Endothelial cell of umbilical vein (primary cell): Measurements from ENCODE around the gene CABLES1. TPM values are rescaled to one million over a fixed set of nuclear protein-coding genes. Genes with fewer than 3 reads are reported as not detected.

Experiments used
- BruUV-seq: library from RNA; stranded (reverse); fragments of 400-500 nt; replicated peaks from 2 replicates; lab custom pipeline; 2021; lab: Mats Ljungman, UMichigan
- CTCF ChIA-PET: fragments of 300-600, 350-600 bp; sonication (Branson Sonifier 250); formaldehyde crosslinking; loops from one replicate; lab custom pipeline; 2021; ENCODE audit warnings: antibody characterized with exemption, inconsistent platforms; lab: Charles Lee
- POLR2A ChIA-PET: fragments of 300-600, 350-600 bp; sonication (Branson Sonifier 250); formaldehyde crosslinking; loops from one replicate; lab custom pipeline; 2021; ENCODE audit warnings: antibody characterized with exemption, inconsistent platforms; lab: Charles Lee
- DNase-seq: peaks from one replicate; pipeline ENCODE4 v3.0.0-alpha.2; 2011; ENCODE audit warnings: low read depth, low spot score
- FAIRE-seq: peaks from 2 replicates; lab custom pipeline; 2011; peaks lifted over from hg19 to GRCh38; lab: Jason Lieb, UNC
- H2AFZ ChIP-seq: 2 replicates; pipeline ENCODE4 v1.6.0; 2012; ENCODE audit warnings: low read depth, low read length, control low read depth, inconsistent platforms
- H3K27ac ChIP-seq: 2 replicates; pipeline ENCODE4 v1.5.1; 2011; ENCODE audit warnings: low read depth, mild to moderate bottlenecking, control low read depth, low read length, moderate library complexity; ENCODE audit not compliant: insufficient read depth
- H3K27me3 ChIP-seq, 2 experiments: 2 replicates each; pipeline versions ENCODE4 v1.6.0 to v1.6.1; 2011; ENCODE audit warnings: low read length in 2 of 2, mixed read lengths in 1 of 2; ENCODE audit not compliant: control insufficient read depth in 2 of 2, insufficient read depth in 2 of 2
- H3K36me3 ChIP-seq, 2 experiments: 2 replicates in 1 of 2; 3 replicates in 1 of 2; pipeline ENCODE4 v1.5.1; 2011; ENCODE audit warnings: low read length in 2 of 2, mild to moderate bottlenecking in 1 of 2, moderate library complexity in 1 of 2; ENCODE audit not compliant: control insufficient read depth in 2 of 2, insufficient read depth in 2 of 2; ENCODE audit errors: extremely low read depth in 1 of 2
- H3K4me1 ChIP-seq: 3 replicates; pipeline ENCODE4 v1.5.1; 2011; ENCODE audit warnings: mild to moderate bottlenecking, low read length; ENCODE audit not compliant: control insufficient read depth, insufficient read depth; ENCODE audit errors: extremely low read depth
- H3K4me2 ChIP-seq: 2 replicates; pipeline ENCODE4 v1.6.1; 2011; ENCODE audit warnings: low read length, control low read depth, mixed read lengths; ENCODE audit not compliant: insufficient read depth
- H3K4me3 ChIP-seq, 3 experiments: fragments of 200-600 bp in 1 of 3; sonication (generic), shearing (Covaris generic) in 1 of 3; replicated peaks in 1 of 3; 2 replicates each; pipeline ENCODE4 v1.5.1; 2011 to 2016; ENCODE audit warnings: control low read depth in 3 of 3, low read length in 3 of 3, mild to moderate bottlenecking in 2 of 3, inconsistent platforms in 1 of 3, low read depth in 1 of 3, moderate library complexity in 1 of 3; ENCODE audit not compliant: insufficient read depth in 1 of 3
- H3K79me2 ChIP-seq: 2 replicates; pipeline ENCODE4 v1.6.0; 2012; ENCODE audit warnings: low read length, inconsistent platforms; ENCODE audit not compliant: control insufficient read depth, insufficient read depth
- H3K9ac ChIP-seq: replicated peaks from 2 replicates; pipeline ENCODE3; 2011; ENCODE audit warnings: low read length, control low read depth; ENCODE audit not compliant: insufficient read depth; ENCODE audit errors: extremely low read depth
- H3K9me1 ChIP-seq: replicated peaks from 3 replicates; pipeline ENCODE4 v1.6.0; 2011; ENCODE audit warnings: mild to moderate bottlenecking, low read length; ENCODE audit not compliant: control insufficient read depth, insufficient read depth; ENCODE audit errors: extremely low read depth
- H3K9me3 ChIP-seq: replicated peaks from 2 replicates; pipeline ENCODE4 v1.5.1; 2012; ENCODE audit warnings: low read length, inconsistent platforms; ENCODE audit not compliant: control insufficient read depth, insufficient read depth
- H4K20me1 ChIP-seq: replicated peaks from 2 replicates; pipeline ENCODE3; 2011; ENCODE audit warnings: mild to moderate bottlenecking, low read length; ENCODE audit not compliant: control insufficient read depth, insufficient read depth; ENCODE audit errors: extremely low read depth
- EZH2 ChIP-seq: IDR thresholded peaks from 2 replicates; pipeline ENCODE4 v1.6.1; 2012; ENCODE audit warnings: borderline replicate concordance, low read depth, mild to moderate bottlenecking, moderate library complexity, low read length, inconsistent platforms; ENCODE audit not compliant: severe bottlenecking
- FOS ChIP-seq: IDR thresholded peaks from 2 replicates; pipeline ENCODE4 v1.6.1; 2011; ENCODE audit warnings: mild to moderate bottlenecking, low read length, moderate library complexity, borderline replicate concordance; ENCODE audit not compliant: insufficient read depth
- GATA2 ChIP-seq: IDR thresholded peaks from 2 replicates; pipeline ENCODE4 v1.7.0; 2011; ENCODE audit warnings: low read depth, mild to moderate bottlenecking, moderate library complexity, mixed read lengths, low read length; ENCODE audit not compliant: insufficient read length, insufficient read depth
- JUN ChIP-seq: IDR thresholded peaks from 2 replicates; pipeline ENCODE4 v1.6.1; 2011; ENCODE audit warnings: borderline replicate concordance, low read depth; ENCODE audit not compliant: insufficient read length, insufficient read depth
- MYC ChIP-seq: IDR thresholded peaks from one replicate; pipeline ENCODE4 v1.6.1; 2011; ENCODE audit warnings: mild to moderate bottlenecking, low read depth, low read length
- POLR2A ChIP-seq: IDR thresholded peaks from 2 replicates; pipeline ENCODE4 v1.6.1; 2012; ENCODE audit warnings: low read depth, mild to moderate bottlenecking, control low read depth, low read length
- POLR2AphosphoS5 ChIP-seq: IDR thresholded peaks from 2 replicates; pipeline ENCODE4 v1.6.1; 2012; ENCODE audit warnings: low read depth, mild to moderate bottlenecking, control low read depth, low read length, moderate library complexity; ENCODE audit not compliant: insufficient read depth
- dilution Hi-C: fragments of 300-500 bp; cut with MboI; formaldehyde crosslinking; loops from one replicate; pipeline ENCODE4 v1.15.0; 2019; ENCODE audit warnings: low sequenced_read_pairs; ENCODE audit not compliant: extremely low pct_ligation_motif_present
- intact Hi-C: fragments of 100-400 bp; cut with micrococcal nuclease; formaldehyde crosslinking; loops from one replicate; pipeline ENCODE4 v1.10.0; 2022
- polyA plus RNA-seq, 4 experiments: library from polyadenylated mRNA; depleted of rRNA in 3 of 4; stranded (reverse) in 3 of 4; unstranded in 1 of 4; fragments of >200 nt; gene quantifications; 2 replicates each; pipeline versions ENCODE4 v1.2.1 to v1.2.3, GENCODE V29; 2011 to 2012; ENCODE audit warnings: missing spikeins in 1 of 4
- total RNA-seq: library from RNA; stranded (reverse); gene quantifications from 2 replicates; pipeline ENCODE4 v1.2.3, GENCODE V29; 2021
- TF ChIP-seq, protein P1 (sequence below): IDR thresholded peaks from 2 replicates; pipeline ENCODE4 v1.6.1; 2011; ENCODE audit not compliant: insufficient read depth, insufficient read length
- TF ChIP-seq, protein P2 (sequence below), 2 donors: IDR thresholded peaks; 1 replicate in 1 of 2; 2 replicates in 1 of 2; pipeline ENCODE4 v1.5.1; 2011; ENCODE audit warnings: low read length in 2 of 2, mild to moderate bottlenecking in 2 of 2, moderate library complexity in 2 of 2, control low read depth in 1 of 2, inconsistent platforms in 1 of 2, low read depth in 1 of 2; ENCODE audit not compliant: insufficient read depth in 1 of 2; ENCODE audit errors: extremely low read depth in 1 of 2

The CABLES1 gene
- total and polyA plus RNA-seq, 2 donors (not counting 3 experiments of a cell fraction or from before 2014, with no cell fraction given) = 40.2 to 71.1 TPM

DNA sequence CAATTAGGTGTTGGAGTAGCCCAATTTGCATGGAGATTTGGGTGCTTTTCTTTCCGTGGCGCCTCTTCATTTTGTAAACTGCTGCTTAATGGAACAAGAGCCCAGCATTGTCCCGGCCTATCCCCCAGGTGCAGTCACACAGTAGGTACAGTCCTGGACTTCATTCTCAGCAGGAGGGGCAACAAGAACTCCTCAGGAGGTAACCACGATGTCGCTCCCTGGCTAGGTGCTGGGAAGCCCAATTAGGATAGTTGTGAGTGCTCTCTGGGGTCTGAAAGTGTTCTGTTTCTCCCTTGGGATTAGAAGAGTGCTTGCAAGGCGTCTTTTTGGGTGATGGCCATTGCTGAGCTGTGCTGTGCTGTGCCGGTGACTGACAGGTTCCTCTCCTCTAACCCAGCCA is 53.8 kb downstream of the CABLES1 start:
- no peak overlapping the region for H2AFZ ChIP-seq
- TF ChIP-seq POLR2A (no peak), MYC (no peak), POLR2AphosphoS5 (no peak), EZH2 (no peak), GATA2 (no peak), FOS (no peak), JUN (no peak)
- TF ChIP-seq, protein P1, sequence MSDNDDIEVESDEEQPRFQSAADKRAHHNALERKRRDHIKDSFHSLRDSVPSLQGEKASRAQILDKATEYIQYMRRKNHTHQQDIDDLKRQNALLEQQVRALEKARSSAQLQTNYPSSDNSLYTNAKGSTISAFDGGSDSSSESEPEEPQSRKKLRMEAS = no peak
- TF ChIP-seq, protein P2, sequence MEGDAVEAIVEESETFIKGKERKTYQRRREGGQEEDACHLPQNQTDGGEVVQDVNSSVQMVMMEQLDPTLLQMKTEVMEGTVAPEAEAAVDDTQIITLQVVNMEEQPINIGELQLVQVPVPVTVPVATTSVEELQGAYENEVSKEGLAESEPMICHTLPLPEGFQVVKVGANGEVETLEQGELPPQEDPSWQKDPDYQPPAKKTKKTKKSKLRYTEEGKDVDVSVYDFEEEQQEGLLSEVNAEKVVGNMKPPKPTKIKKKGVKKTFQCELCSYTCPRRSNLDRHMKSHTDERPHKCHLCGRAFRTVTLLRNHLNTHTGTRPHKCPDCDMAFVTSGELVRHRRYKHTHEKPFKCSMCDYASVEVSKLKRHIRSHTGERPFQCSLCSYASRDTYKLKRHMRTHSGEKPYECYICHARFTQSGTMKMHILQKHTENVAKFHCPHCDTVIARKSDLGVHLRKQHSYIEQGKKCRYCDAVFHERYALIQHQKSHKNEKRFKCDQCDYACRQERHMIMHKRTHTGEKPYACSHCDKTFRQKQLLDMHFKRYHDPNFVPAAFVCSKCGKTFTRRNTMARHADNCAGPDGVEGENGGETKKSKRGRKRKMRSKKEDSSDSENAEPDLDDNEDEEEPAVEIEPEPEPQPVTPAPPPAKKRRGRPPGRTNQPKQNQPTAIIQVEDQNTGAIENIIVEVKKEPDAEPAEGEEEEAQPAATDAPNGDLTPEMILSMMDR (IDR thresholded peaks at IDR 0.05; ENCODE audit: extremely low read depth in 1 of 2, insufficient read depth in 1 of 2, low read depth in 1 of 2, low read length in 2 of 2) = no peak
- FAIRE-seq (no peak), DNase-seq (no peak)
- dilution Hi-C loops = no loop called here
- intact Hi-C loops = no loop called here
- H3K27ac ChIP-seq = no peak overlapping the region
- H3K79me2 ChIP-seq = peaks cover 5% of the 10 kb centered on the region
- CTCF ChIA-PET = interaction anchor here (0.8 to 0.9 kb wide), 2 partner anchors 58 to 222 kb away, joined by 3 read pairs; no protein-coding TSS in a partner anchor
- H3K9ac ChIP-seq = no peak overlapping the region
- no peak overlapping the region for H3K4me2 ChIP-seq
- no TSS peak for BruUV-seq
- POLR2A ChIA-PET = no interaction called here
- H3K4me1 ChIP-seq = peaks cover 34% of the 10 kb centered on the region
- no peaks in the 10 kb centered on the region for H4K20me1 ChIP-seq
- H3K9me3 ChIP-seq = no peaks in the 10 kb centered on the region
- H3K27me3 ChIP-seq = no peaks in the 10 kb centered on the region
- peaks cover 4 to 15% of the 10 kb centered on the region in 2 experiments for H3K36me3 ChIP-seq
- H3K9me1 ChIP-seq = no peaks in the 10 kb centered on the region
- no peak overlapping the region for H3K4me3 ChIP-seq
